T47D (cell line): ENCODE measurements around the gene ADARB2.
A peak's percentile ranks its signal among the peaks of the same experiment; 100 is the strongest.

ENCODE experiments used
- DNase-seq, 2 experiments: peaks; one replicate each; pipeline versions ENCODE4 v3.0.0 to v3.0.0-alpha.2; 2011 to 2012; ENCODE audit warnings: low read depth in 1 of 2, low spot score in 1 of 2
- JUND ChIP-seq: IDR thresholded peaks from 2 replicates; pipeline ENCODE4 v1.6.1; 2012; ENCODE audit warnings: low read depth
- in situ Hi-C: cut with HindIII; loops from 2 replicates; pipeline ENCODE4 v1.10.0; 2016; ENCODE audit warnings: low sequenced_read_pairs, low pct_unique_long_range_greater_than_20kb

ADARB2 gene

GRCh38 chr10:1375346-1376170 lies 361.8 kb downstream of the ADARB2 start:
- TF ChIP-seq JUND, result no peak
- DNase-seq, result no peak
- in situ Hi-C loops, result no loop called here

- no peak for DNase-seq
- in situ Hi-C loops, result no loop called here
- no peak for TF ChIP-seq JUND
Measured at GRCh38 chr10:1374511-1375345, 362.6 kb downstream of the ADARB2 start.

GRCh38 chr10:1373287-1373686 lies 364.0 kb downstream of the ADARB2 start:
- in situ Hi-C loops, result no loop called here
- no peak for DNase-seq
- no peak for TF ChIP-seq JUND

DNA sequence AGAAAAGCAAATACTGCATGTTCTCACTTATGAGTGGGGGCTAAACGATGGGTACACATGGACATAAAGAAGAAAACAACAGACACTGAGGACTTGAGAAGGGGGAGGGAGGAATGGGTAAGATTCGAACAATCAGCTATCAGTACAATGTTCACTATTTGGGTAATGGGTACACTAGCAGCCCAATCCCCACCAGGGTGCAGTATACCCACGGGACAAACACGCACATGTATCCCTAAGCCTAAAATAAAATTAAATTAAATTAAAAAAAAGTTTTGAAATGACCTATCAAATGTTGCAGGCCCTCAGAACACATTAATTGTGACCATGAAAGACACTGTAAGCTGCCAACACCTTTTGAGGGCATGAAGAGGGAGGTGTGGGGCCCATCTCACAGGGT lies 365.1 kb downstream of the ADARB2 start:
- no peak for TF ChIP-seq JUND
- in situ Hi-C loops, result no loop called here
- no peak for DNase-seq

- no peak for TF ChIP-seq JUND
- in situ Hi-C loops, result no loop called here
- DNase-seq, result no peak
Measured at GRCh38 chr10:1370298-1370697, 367.0 kb downstream of the ADARB2 start.

DNA sequence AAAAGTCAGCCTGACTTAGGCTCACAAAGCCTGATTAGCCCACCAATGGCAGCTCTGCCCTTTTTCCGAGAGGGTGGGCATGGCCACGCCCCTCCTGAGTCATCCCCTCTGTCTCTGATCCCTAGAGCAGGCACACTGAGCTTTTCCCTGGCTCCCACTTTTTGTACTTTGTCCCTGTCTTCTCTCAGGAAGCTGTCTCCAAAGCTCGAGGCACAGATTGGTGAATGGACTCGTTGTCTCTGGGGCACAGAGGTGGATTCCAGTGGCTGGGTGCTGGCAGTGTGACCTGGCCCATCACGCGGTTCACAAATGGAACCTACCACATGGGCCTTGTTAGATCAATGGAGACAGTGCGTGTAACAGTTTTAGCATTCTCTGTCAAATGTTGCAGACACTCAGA lies 367.7 kb downstream of the ADARB2 start:
- in situ Hi-C loops, result no loop called here

GRCh38 chr10:1369197-1369596 lies 368.1 kb downstream of the ADARB2 start:
- in situ Hi-C loops, result no loop called here
- TF ChIP-seq JUND, result no peak

More for the DNA sequence above, 367.7 kb downstream of the ADARB2 start:
- DNase-seq, result no peak
- no peak for TF ChIP-seq JUND

GRCh38 chr10:1368842-1369171 lies 368.5 kb downstream of the ADARB2 start:
- in situ Hi-C loops, result no loop called here
- TF ChIP-seq JUND, result no peak
- peak; percentile 76 to 79 for DNase-seq

More at GRCh38 chr10:1369197-1369596, 368.1 kb downstream of the ADARB2 start:
- DNase-seq, result no peak

- in situ Hi-C loops, result no loop called here
- DNase-seq, result peak in 1 of 2 experiments; percentile 65
- no peak for TF ChIP-seq JUND
Measured at GRCh38 chr10:1367938-1368841, 369.1 kb downstream of the ADARB2 start.

GRCh38 chr10:1366811-1367425 lies 370.4 kb downstream of the ADARB2 start:
- DNase-seq, result no peak
- in situ Hi-C loops, result no loop called here
- no peak for TF ChIP-seq JUND

DNA sequence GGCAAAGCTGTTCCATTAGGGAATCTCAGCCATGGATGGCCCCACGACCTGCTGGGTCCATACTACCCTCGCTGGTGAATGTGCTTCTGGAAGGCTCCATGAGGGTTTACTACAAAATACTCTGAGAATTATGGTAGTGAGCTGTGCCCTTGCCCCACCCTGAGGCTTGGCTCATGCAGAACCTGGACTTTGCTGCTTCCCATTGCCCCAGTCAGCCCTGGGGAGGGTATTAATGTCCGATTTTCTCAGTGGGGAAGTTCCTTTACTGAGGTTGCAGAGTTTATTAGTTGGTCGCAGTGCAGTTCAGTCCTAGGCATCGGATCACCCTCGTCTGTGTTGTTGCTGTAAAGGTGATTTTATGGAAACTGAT lies 371.0 kb downstream of the ADARB2 start:
- in situ Hi-C loops, result no loop called here
- no peak for TF ChIP-seq JUND
- no peak for DNase-seq
